PFSK-1 (cell line): ENCODE data around the gene GPR176.

Experiments
- FOXP2 ChIP-seq: optimal IDR thresholded peaks from 2 replicates; pipeline ENCODE3; 2011; ENCODE audit warnings: borderline replicate concordance, control low read depth, inconsistent platforms; ENCODE audit not compliant: insufficient read depth; ENCODE audit errors: extremely low read length, extremely low read depth
- POLR2AphosphoS5 ChIP-seq: IDR thresholded peaks from 2 replicates; pipeline ENCODE4 v1.6.1; 2012; ENCODE audit warnings: low read depth, mild to moderate bottlenecking, control low read depth, low read length, moderate library complexity
- REST ChIP-seq, 2 experiments: IDR thresholded peaks; 2 replicates each; pipeline versions ENCODE4 v1.6.1 to v1.8.0; 2011 to 2012; ENCODE audit warnings: low read depth in 2 of 2, low read length in 2 of 2, control low read depth in 1 of 2, inconsistent platforms in 1 of 2, mild to moderate bottlenecking in 1 of 2, moderate library complexity in 1 of 2; ENCODE audit not compliant: insufficient read depth in 1 of 2
- SIN3A ChIP-seq: IDR thresholded peaks from 2 replicates; pipeline ENCODE4 v1.6.1; 2012; ENCODE audit warnings: mild to moderate bottlenecking, low read length, moderate library complexity, borderline replicate concordance; ENCODE audit not compliant: insufficient read depth
- TAF1 ChIP-seq: IDR thresholded peaks from 2 replicates; pipeline ENCODE4 v1.6.1; 2012; ENCODE audit warnings: low read length, control low read depth, borderline replicate concordance; ENCODE audit not compliant: insufficient read depth

Gene GPR176

GRCh38 chr15:39961051-39961450, 41.0 kb upstream of the GPR176 start:
- TF ChIP-seq SIN3A (no peak), REST (IDR thresholded peaks at IDR 0.05; ENCODE audit: insufficient read depth in 1 of 2, low read depth in 2 of 2, low read length in 2 of 2) (no peak)

GRCh38 chr15:39960411-39960810, 40.3 kb upstream of the GPR176 start:
- TF ChIP-seq REST (IDR thresholded peaks at IDR 0.05; ENCODE audit: insufficient read depth in 1 of 2, low read depth in 2 of 2, low read length in 2 of 2) = no peak
- no peak for TF ChIP-seq POLR2AphosphoS5
- no peak for TF ChIP-seq TAF1
- TF ChIP-seq SIN3A = no peak
- TF ChIP-seq FOXP2 = no peak

- TF ChIP-seq TAF1 (no peak), FOXP2 (no peak), POLR2AphosphoS5 (no peak), REST (IDR thresholded peaks at IDR 0.05; ENCODE audit: insufficient read depth in 1 of 2, low read depth in 2 of 2, low read length in 2 of 2) (no peak), SIN3A (no peak)
Observed at GRCh38 chr15:39959411-39959810, 39.3 kb upstream of the GPR176 start.

GRCh38 chr15:39957481-39957880, 37.4 kb upstream of the GPR176 start:
- TF ChIP-seq POLR2AphosphoS5 (no peak), REST (IDR thresholded peaks at IDR 0.05; ENCODE audit: insufficient read depth in 1 of 2, low read depth in 2 of 2, low read length in 2 of 2) (no peak), SIN3A (no peak), TAF1 (no peak)

- TF ChIP-seq REST (IDR thresholded peaks at IDR 0.05; ENCODE audit: insufficient read depth in 1 of 2, low read depth in 2 of 2, low read length in 2 of 2) = no peak
- TF ChIP-seq SIN3A = no peak
- TF ChIP-seq FOXP2 = no peak
- TF ChIP-seq POLR2AphosphoS5 = no peak
- no peak for TF ChIP-seq TAF1
Observed at GRCh38 chr15:39953521-39953920, 33.5 kb upstream of the GPR176 start.
